GM21825 (cell line): ENCODE data around the gene UBR3.
"Not testable (repeated sequence)": the region's sequence is repeated elsewhere in the genome, so short reads cannot be mapped to it uniquely, and the experiment has no call there.

Experiments
- ATAC-seq: cut with Tn5 transposase; IDR thresholded peaks from one replicate; pipeline ENCODE4 v1.9.1; 2021; ENCODE audit warnings: mild to moderate bottlenecking, moderate library complexity; ENCODE audit not compliant: unreplicated experiment

Gene UBR3

GRCh38 chr2:169945515-169945914 lies 118.3 kb downstream of the UBR3 start:
- ATAC-seq, result no peak

DNA sequence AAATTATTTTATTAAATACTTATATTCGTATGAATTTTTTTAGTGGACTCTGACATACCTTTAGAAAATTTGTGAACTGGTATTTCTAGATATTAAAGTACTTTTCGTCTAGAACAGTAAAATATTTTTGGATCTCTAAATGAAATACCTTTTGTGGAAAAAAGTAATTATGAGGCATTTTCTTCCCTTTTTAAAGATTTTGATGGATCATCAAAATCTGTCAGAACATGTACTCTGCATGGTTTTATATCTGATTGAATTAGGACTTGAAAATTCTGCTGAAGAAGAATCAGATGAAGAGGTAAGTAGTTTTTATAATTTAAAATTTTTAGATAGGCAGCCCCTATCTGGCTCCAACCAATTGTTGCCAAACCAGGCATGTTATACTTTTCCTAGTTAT lies 118.8 kb downstream of the UBR3 start:
- ATAC-seq, result no peak

DNA sequence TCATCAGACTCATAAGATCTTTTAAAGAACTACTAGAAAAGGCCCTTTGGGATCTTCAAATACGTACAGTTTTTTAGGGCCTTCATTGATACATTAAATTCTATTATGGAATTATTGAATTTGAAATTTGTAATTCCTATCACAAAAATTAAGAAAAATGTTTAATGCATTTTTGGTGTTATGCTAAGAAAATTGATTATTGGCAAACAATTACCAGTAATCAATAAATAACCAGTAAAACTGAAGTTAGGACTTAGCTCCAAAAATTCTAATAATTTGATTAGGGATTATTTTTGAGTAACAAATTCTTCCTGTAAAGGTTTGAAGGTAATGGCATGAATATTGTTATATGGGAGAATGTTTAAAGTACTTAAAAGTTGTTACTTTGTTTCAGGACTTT lies 119.3 kb downstream of the UBR3 start:
- no peak for ATAC-seq

- ATAC-seq, result no peak
Measured at GRCh38 chr2:169955940-169956339, 128.7 kb downstream of the UBR3 start.

GRCh38 chr2:169957219-169957618 lies 130.0 kb downstream of the UBR3 start:
- ATAC-seq, result not testable (repeated sequence)

GRCh38 chr2:169961911-169962310 lies 134.7 kb downstream of the UBR3 start:
- no peak for ATAC-seq

DNA sequence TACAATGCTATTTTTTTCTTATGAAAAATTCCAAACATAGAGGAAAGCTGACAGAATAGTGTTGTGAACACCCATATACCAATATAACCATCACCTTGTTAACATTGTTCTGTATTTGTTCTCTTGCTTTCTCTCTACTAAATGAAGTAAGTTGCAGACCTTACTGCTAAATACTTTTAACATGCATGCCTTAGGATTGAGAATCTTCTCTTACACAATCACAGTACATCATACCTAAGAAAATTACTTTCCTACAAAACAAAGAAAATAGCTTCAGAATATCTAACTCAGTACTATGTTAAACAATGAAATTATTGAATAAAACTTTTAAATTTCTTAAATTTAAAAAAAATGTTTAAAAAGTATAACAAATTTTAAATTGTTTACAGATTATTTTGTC lies 136.5 kb downstream of the UBR3 start:
- ATAC-seq, result no peak

GRCh38 chr2:169964740-169965139 lies 137.5 kb downstream of the UBR3 start:
- ATAC-seq, result no peak

GRCh38 chr2:169965495-169965894 lies 138.2 kb downstream of the UBR3 start:
- no peak for ATAC-seq

DNA sequence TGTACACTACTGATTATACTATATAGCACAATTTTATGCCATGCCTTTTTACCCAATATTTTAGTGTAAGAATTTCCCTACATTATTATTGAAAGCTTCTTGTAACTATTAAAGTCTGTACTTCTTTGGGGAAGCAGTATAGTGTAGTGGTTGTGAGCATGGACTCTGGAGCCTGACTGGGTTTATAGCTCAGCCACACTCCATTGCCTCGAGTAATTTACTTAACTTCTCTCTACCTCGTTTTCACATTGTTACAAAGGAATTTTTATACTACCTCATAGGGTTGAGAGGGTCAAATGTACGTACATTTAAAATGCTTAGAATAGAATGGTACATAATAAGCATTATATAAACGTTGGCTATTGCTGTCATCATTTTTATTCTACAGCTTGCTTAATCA lies 139.2 kb downstream of the UBR3 start:
- no peak for ATAC-seq

GRCh38 chr2:169968743-169969142 lies 141.5 kb downstream of the UBR3 start:
- no peak for ATAC-seq

GRCh38 chr2:169975221-169975620 lies 148.0 kb downstream of the UBR3 start:
- ATAC-seq, result no peak

GRCh38 chr2:169976335-169976851 lies 149.1 kb downstream of the UBR3 start:
- ATAC-seq, result no peak

DNA sequence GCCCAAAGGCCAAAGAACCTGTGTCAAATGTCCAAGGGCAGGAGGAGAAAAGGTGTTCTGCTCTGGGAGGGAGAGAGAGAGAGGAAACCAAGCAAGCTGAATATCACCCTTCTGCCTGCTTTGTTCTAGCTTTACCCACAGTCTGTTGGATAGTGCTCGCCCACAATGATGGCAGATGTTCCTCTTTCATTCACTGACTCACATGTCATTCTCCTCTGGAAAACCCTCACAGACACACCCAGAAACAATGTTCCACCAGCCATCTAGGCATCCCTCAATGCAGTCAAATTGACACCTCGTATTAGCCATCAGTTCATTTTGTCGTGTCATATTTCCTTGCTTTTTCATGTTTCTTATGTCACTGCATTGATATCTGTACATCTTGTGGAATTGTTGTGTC lies 150.3 kb downstream of the UBR3 start:
- no peak for ATAC-seq

DNA sequence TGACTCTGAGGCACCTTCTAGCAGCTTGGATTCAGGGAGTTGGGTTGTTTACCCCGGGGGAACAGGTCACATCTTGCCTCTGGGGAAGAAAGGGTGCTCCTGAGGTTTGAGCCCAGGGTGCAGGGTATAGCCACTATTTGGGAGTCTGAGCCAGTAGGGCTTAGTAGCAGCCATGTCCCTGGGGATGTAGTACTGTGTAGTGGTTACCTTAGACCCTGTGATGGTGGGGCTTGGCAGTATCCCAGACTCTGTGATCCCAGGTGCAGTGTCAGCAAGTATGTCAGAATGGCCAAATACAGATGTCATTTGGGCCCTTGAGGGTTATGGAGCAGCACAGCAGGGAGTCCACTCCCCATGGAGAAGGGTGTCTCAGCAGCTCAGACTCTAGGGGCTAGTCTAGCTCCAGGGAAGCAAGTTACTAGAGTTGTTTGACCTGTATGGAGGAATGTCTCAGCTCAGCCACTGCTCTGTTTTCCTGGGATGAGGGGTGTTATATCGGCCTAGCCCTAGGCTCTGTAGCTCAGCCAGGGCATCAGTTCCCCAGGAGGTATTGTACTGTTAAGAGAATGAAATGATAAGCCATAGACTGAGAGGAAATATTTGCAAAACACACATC lies 151.3 kb downstream of the UBR3 start:
- ATAC-seq, result no peak

- no peak for ATAC-seq
Measured at GRCh38 chr2:169979025-169979424, 151.8 kb downstream of the UBR3 start.

DNA sequence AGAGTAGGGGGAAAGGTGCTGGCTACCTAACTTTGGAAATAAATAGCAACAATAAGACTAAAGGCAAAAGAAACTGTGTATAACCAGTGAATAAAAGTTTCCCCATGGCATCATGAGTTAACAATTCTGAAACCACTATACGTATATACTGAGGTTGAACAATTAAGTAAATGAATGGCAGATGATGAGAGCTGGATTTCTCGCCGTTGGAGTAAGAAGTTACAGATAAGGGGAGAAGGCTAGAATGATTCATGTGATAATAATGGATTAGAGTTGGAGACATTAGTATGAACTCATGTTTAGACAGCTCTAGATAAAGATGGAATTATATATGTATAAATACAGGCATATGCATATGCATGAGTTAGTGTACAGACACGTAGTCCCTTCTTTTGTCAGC lies 152.7 kb downstream of the UBR3 start:
- ATAC-seq, result no peak

GRCh38 chr2:169980643-169981042 lies 153.4 kb downstream of the UBR3 start:
- no peak for ATAC-seq

DNA sequence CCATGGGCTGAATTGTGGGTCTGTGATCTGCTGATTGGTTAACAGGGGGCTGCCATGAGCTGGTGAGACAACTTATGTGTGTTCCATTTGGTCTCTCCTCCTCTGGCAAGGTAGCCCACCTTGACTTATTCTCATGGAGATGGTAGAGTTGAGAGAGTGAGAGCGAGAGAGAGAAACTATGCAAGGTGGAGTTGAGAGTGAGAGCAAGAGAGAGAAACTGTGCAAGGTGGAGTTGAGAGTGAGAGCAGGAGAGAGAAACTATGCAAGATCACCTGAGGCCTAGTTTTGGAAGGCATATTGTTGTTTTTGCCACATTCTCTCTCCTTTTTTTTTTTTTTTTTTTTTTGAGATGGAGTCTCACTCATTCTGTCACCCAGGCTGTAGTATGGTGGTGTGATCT lies 155.7 kb downstream of the UBR3 start:
- no peak for ATAC-seq

GRCh38 chr2:169983506-169983905 lies 156.3 kb downstream of the UBR3 start:
- no peak for ATAC-seq

- ATAC-seq, result no peak
Measured at GRCh38 chr2:169984145-169984544, 156.9 kb downstream of the UBR3 start.

- no peak for ATAC-seq
Measured at GRCh38 chr2:169994752-169995151, 167.5 kb downstream of the UBR3 start.
